Measurements from ENCODE around the gene AP4S1.

AP4S1 gene

GRCh38 chr14:30990770-30991169 is 34.7 kb upstream of the AP4S1 start:
- Histone ChIP-seq H3K14ac (ENCODE audit: low read length in 2 of 2) (no peak overlapping the region), H2BK12ac (ENCODE audit: low read length in 2 of 2) (no peak overlapping the region), H2AFZ (ENCODE audit: low read depth, low read length) (no peak overlapping the region), H3K9me3 (ENCODE audit: control insufficient read depth, low read length) (no peaks in the 10 kb centered on the region), H3K9ac (ENCODE audit: low read length) (no peak overlapping the region), H2BK5ac (ENCODE audit: low read depth, low read length, poor library complexity, severe bottlenecking) (no peak overlapping the region), H3K4ac (ENCODE audit: low read depth in 1 of 2, low read length in 2 of 2) (no peak overlapping the region), H3K27me3 (ENCODE audit: control insufficient read depth in 1 of 2, insufficient read depth in 1 of 2, low read length in 2 of 2) (no peaks in the 10 kb centered on the region), H3K36me3 (ENCODE audit: control insufficient read depth in 1 of 2, insufficient read depth in 2 of 2, low read depth in 1 of 2, low read length in 2 of 2) (no peaks in the 10 kb centered on the region), H4K91ac (ENCODE audit: low read length) (no peak overlapping the region), H2BK15ac (ENCODE audit: low read depth, poor library complexity, severe bottlenecking) (no peak overlapping the region), H3K23ac (ENCODE audit: low read length in 2 of 2) (no peak overlapping the region), H4K8ac (ENCODE audit: low read length) (no peak overlapping the region), H3K79me1 (replicated peaks; ENCODE audit: low read length, poor library complexity, severe bottlenecking) (no peaks in the 10 kb centered on the region), H2BK120ac (ENCODE audit: low read depth, low read length) (no peak overlapping the region), H3K4me1 (ENCODE audit: control insufficient read depth, insufficient read depth, low read depth, low read length) (peaks cover 1% of the 10 kb centered on the region), H3K27ac (ENCODE audit: low read length, poor library complexity, severe bottlenecking) (no peak overlapping the region), H3K18ac (ENCODE audit: low read depth in 1 of 2, low read length in 2 of 2) (no peak overlapping the region), H3K4me2 (ENCODE audit: low read length, poor library complexity, severe bottlenecking) (no peak overlapping the region), H3K4me3 (ENCODE audit: insufficient read depth in 1 of 2, low read depth in 1 of 2, low read length in 2 of 2) (no peak overlapping the region), H2AK5ac (ENCODE audit: low read length, severe bottlenecking) (no peak overlapping the region)
- peak; percentile 40 for DNase-seq

- H2AK5ac ChIP-seq (ENCODE audit: low read length, severe bottlenecking): no peak overlapping the region
- H3K14ac ChIP-seq (ENCODE audit: low read length in 2 of 2): no peak overlapping the region
- no peaks in the 10 kb centered on the region for H3K36me3 ChIP-seq (ENCODE audit: control insufficient read depth in 1 of 2, insufficient read depth in 2 of 2, low read depth in 1 of 2, low read length in 2 of 2)
- H3K4me1 ChIP-seq (ENCODE audit: control insufficient read depth, insufficient read depth, low read depth, low read length): peaks cover 1% of the 10 kb centered on the region
- H2BK120ac ChIP-seq (ENCODE audit: low read depth, low read length): no peak overlapping the region
- no peak overlapping the region for H2AFZ ChIP-seq (ENCODE audit: low read depth, low read length)
- H3K4me3 ChIP-seq (ENCODE audit: insufficient read depth in 1 of 2, low read depth in 1 of 2, low read length in 2 of 2): no peak overlapping the region
- no peak overlapping the region for H3K4ac ChIP-seq (ENCODE audit: low read depth in 1 of 2, low read length in 2 of 2)
- no peak overlapping the region for H3K9ac ChIP-seq (ENCODE audit: low read length)
- no peak overlapping the region for H2BK5ac ChIP-seq (ENCODE audit: low read depth, low read length, poor library complexity, severe bottlenecking)
- H4K8ac ChIP-seq (ENCODE audit: low read length): no peak overlapping the region
- 93% methylated on average over 2 of the region's 2 CpGs for WGBS
- H2BK15ac ChIP-seq (ENCODE audit: low read depth, poor library complexity, severe bottlenecking): no peak overlapping the region
- no peaks in the 10 kb centered on the region for H3K79me1 ChIP-seq (replicated peaks; ENCODE audit: low read length, poor library complexity, severe bottlenecking)
- H3K18ac ChIP-seq (ENCODE audit: low read depth in 1 of 2, low read length in 2 of 2): no peak overlapping the region
- no peak overlapping the region for H3K4me2 ChIP-seq (ENCODE audit: low read length, poor library complexity, severe bottlenecking)
- DNase-seq: no peak
- no peak overlapping the region for H2BK12ac ChIP-seq (ENCODE audit: low read length in 2 of 2)
- no peaks in the 10 kb centered on the region for H3K27me3 ChIP-seq (ENCODE audit: control insufficient read depth in 1 of 2, insufficient read depth in 1 of 2, low read length in 2 of 2)
- no peaks in the 10 kb centered on the region for H3K9me3 ChIP-seq (ENCODE audit: control insufficient read depth, low read length)
- H3K27ac ChIP-seq (ENCODE audit: low read length, poor library complexity, severe bottlenecking): no peak overlapping the region
- H3K23ac ChIP-seq (ENCODE audit: low read length in 2 of 2): no peak overlapping the region
- H4K91ac ChIP-seq (ENCODE audit: low read length): no peak overlapping the region
Measured at GRCh38 chr14:30991408-30991807, 34.0 kb upstream of the AP4S1 start.

GRCh38 chr14:30993071-30993470 is 32.4 kb upstream of the AP4S1 start:
- no peak overlapping the region for H3K4me3 ChIP-seq (ENCODE audit: insufficient read depth in 1 of 2, low read depth in 1 of 2, low read length in 2 of 2)
- no peak overlapping the region for H3K23ac ChIP-seq (ENCODE audit: low read length in 2 of 2)
- H3K4me1 ChIP-seq (ENCODE audit: control insufficient read depth, insufficient read depth, low read depth, low read length): peaks cover 1% of the 10 kb centered on the region
- H3K79me1 ChIP-seq (replicated peaks; ENCODE audit: low read length, poor library complexity, severe bottlenecking): no peaks in the 10 kb centered on the region
- no peak for DNase-seq
- no peak overlapping the region for H3K4me2 ChIP-seq (ENCODE audit: low read length, poor library complexity, severe bottlenecking)
- no peak overlapping the region for H3K27ac ChIP-seq (ENCODE audit: low read length, poor library complexity, severe bottlenecking)
- no peak overlapping the region for H2AFZ ChIP-seq (ENCODE audit: low read depth, low read length)
- H2BK5ac ChIP-seq (ENCODE audit: low read depth, low read length, poor library complexity, severe bottlenecking): no peak overlapping the region
- no peak overlapping the region for H3K18ac ChIP-seq (ENCODE audit: low read depth in 1 of 2, low read length in 2 of 2)
- H2BK15ac ChIP-seq (ENCODE audit: low read depth, poor library complexity, severe bottlenecking): no peak overlapping the region
- no peak overlapping the region for H4K91ac ChIP-seq (ENCODE audit: low read length)
- H2BK120ac ChIP-seq (ENCODE audit: low read depth, low read length): no peak overlapping the region
- H3K27me3 ChIP-seq (ENCODE audit: control insufficient read depth in 1 of 2, insufficient read depth in 1 of 2, low read length in 2 of 2): no peaks in the 10 kb centered on the region
- no peak overlapping the region for H3K14ac ChIP-seq (ENCODE audit: low read length in 2 of 2)
- H3K9me3 ChIP-seq (ENCODE audit: control insufficient read depth, low read length): peaks cover 4% of the 10 kb centered on the region
- H2BK12ac ChIP-seq (ENCODE audit: low read length in 2 of 2): no peak overlapping the region
- H2AK5ac ChIP-seq (ENCODE audit: low read length, severe bottlenecking): no peak overlapping the region
- H3K4ac ChIP-seq (ENCODE audit: low read depth in 1 of 2, low read length in 2 of 2): no peak overlapping the region
- H3K36me3 ChIP-seq (ENCODE audit: control insufficient read depth in 1 of 2, insufficient read depth in 2 of 2, low read depth in 1 of 2, low read length in 2 of 2): peaks cover 0 to 7% of the 10 kb centered on the region in 2 experiments
- H3K9ac ChIP-seq (ENCODE audit: low read length): no peak overlapping the region
- no peak overlapping the region for H4K8ac ChIP-seq (ENCODE audit: low read length)

DNA sequence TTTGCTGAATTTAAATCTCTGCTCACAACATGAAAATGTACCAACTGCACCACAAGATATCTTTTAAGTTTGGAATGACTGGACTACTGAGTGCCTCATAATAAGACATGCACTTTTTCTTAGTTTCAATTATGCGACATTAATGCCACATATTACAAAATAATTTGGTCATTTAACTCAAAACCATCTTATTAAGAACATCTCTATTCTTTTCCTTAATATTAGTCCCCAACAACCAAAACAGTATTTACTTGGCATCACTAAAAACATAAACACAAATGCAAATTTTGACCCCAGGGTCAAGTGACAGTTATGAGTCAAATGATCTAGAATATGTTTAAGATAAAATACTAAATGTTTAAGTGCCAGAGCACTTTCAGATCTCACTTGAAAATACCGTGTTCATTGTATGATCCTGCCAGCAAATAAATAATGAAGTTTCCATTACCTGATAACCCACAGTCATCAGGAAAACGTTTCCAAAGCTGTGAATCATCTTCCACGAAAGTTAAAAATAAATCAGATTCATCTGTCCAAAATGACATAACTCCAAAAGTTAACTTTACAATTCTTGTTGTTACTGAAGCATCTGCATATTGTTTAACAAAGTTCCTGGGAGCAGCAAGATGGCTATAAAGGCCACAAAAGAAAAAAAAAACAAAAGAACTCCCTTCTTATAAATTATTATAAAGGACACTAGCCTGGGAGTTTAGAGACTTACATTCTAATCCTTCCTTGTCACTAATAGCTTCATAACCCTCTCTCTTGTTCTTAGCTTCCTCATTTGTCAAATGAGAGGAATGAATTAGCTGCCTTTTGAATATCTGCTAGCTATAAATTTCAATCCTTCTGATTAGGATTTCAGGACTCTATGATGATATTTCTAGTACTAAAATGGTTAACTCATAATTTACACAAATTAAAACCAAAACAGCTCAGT is 30.5 kb upstream of the AP4S1 start:
- WGBS: 9% methylated on average over 4 of the region's 4 CpGs

More for the DNA sequence above, 30.5 kb upstream of the AP4S1 start:
- H4K91ac ChIP-seq (ENCODE audit: low read length): no peak overlapping the region
- H3K4me2 ChIP-seq (ENCODE audit: low read length, poor library complexity, severe bottlenecking): no peak overlapping the region
- no peak overlapping the region for H4K8ac ChIP-seq (ENCODE audit: low read length)
- peak overlapping the region in 1 of 2 experiments; percentile 16 for H3K4me3 ChIP-seq (ENCODE audit: insufficient read depth in 1 of 2, low read depth in 1 of 2, low read length in 2 of 2)
- H2BK15ac ChIP-seq (ENCODE audit: low read depth, poor library complexity, severe bottlenecking): no peak overlapping the region
- H3K36me3 ChIP-seq (ENCODE audit: control insufficient read depth in 1 of 2, insufficient read depth in 2 of 2, low read depth in 1 of 2, low read length in 2 of 2): peaks cover 7 to 14% of the 10 kb centered on the region in 2 experiments
- H3K9ac ChIP-seq (ENCODE audit: low read length): peak overlapping the region; percentile 73
- peaks cover 11% of the 10 kb centered on the region for H3K9me3 ChIP-seq (ENCODE audit: control insufficient read depth, low read length)
- peak; percentile 55 for DNase-seq
- no peak overlapping the region for H3K14ac ChIP-seq (ENCODE audit: low read length in 2 of 2)
- no peak overlapping the region for H3K4ac ChIP-seq (ENCODE audit: low read depth in 1 of 2, low read length in 2 of 2)
- no peak overlapping the region for H2BK120ac ChIP-seq (ENCODE audit: low read depth, low read length)
- H2AK5ac ChIP-seq (ENCODE audit: low read length, severe bottlenecking): no peak overlapping the region
- H3K27ac ChIP-seq (ENCODE audit: low read length, poor library complexity, severe bottlenecking): no peak overlapping the region
- no peak overlapping the region for H2BK12ac ChIP-seq (ENCODE audit: low read length in 2 of 2)
- no peaks in the 10 kb centered on the region for H3K79me1 ChIP-seq (replicated peaks; ENCODE audit: low read length, poor library complexity, severe bottlenecking)
- no peak overlapping the region for H3K23ac ChIP-seq (ENCODE audit: low read length in 2 of 2)
- H3K27me3 ChIP-seq (ENCODE audit: control insufficient read depth in 1 of 2, insufficient read depth in 1 of 2, low read length in 2 of 2): no peaks in the 10 kb centered on the region
- no peak overlapping the region for H3K18ac ChIP-seq (ENCODE audit: low read depth in 1 of 2, low read length in 2 of 2)
- no peak overlapping the region for H2BK5ac ChIP-seq (ENCODE audit: low read depth, low read length, poor library complexity, severe bottlenecking)
- no peaks in the 10 kb centered on the region for H3K4me1 ChIP-seq (ENCODE audit: control insufficient read depth, insufficient read depth, low read depth, low read length)
- no peak overlapping the region for H2AFZ ChIP-seq (ENCODE audit: low read depth, low read length)

Data from mesenchymal stem cell (in vitro differentiated cells and primary cell).